Erythroblast (primary cell): Measurements from ENCODE around the gene TRIM63.

ENCODE experiments used
- GATA1 ChIP-seq: IDR thresholded peaks from 2 replicates; pipeline ENCODE4 v1.6.1; 2011; ENCODE audit warnings: low read depth, mild to moderate bottlenecking, control low read depth, low read length, moderate library complexity
- POLR2A ChIP-seq: IDR thresholded peaks from 2 replicates; pipeline ENCODE4 v1.6.1; 2011; ENCODE audit warnings: mild to moderate bottlenecking, low read length

DNA sequence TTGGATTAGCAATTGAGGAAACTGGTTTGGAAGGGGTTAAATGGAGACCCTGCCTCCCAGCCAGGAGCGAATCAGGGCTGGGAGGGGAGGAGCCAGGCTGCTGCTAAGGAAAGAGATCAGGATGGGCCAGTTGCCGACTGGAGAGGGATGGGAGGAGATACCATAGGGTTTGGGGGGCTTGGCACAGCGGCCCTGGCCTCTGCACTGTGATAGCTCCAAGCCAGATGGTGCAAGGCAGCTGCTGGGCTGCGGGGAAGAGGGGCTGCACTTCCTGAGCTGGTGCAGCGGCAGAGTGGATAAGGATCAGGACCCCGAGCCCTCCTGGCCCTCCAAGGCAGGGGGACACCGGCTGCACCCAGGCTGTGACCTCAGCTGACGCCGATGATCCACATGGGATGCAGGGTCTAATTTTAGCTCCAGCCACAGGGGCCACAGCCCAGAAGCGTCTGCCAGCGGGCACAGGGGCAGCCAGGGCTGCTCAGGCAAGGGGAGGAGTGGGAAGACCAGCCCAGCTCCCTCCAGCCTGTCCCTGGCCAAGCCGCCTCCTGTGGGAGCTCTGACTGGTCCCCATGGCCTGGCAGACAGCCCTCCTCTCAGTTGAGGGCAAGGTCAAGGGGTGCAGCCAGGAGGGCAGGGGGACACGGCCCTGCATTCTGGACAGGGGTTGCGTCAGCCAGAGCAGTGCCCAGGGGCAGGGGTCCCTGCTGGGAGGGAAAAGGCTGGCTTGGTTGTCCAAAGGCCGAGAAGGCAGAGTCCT, 45.6 kb downstream of the TRIM63 start, which contains the start of gene EXTL1:
- TF ChIP-seq POLR2A = no peak
- no peak for TF ChIP-seq GATA1
